Activated CD8-positive, alpha-beta memory T cell treated with anti-CD3 and anti-CD28 coated beads for 36 hours (primary cell): ENCODE data around the gene CCT2. TPM values are rescaled to one million over a fixed set of nuclear protein-coding genes. Genes with fewer than 3 reads are reported as not detected.

Experiments used
- CTCF ChIA-PET: fragments of 350-600 bp; sonication (Branson Sonifier 250); formaldehyde crosslinking; loops from one replicate; lab custom pipeline; 2021; ENCODE audit warnings: antibody characterized with exemption; lab: Charles Lee
- POLR2A ChIA-PET: fragments of 350-600 bp; sonication (Branson Sonifier 250); formaldehyde crosslinking; loops from one replicate; lab custom pipeline; 2021; ENCODE audit warnings: antibody characterized with exemption; lab: Charles Lee
- total RNA-seq, 2 experiments: library from RNA; stranded (reverse); gene quantifications; one replicate each; pipeline ENCODE4 v1.2.3, GENCODE V29; 2021

The CCT2 gene
- total RNA-seq: 100 to 1,000 TPM; 449 to 452 TPM

DNA sequence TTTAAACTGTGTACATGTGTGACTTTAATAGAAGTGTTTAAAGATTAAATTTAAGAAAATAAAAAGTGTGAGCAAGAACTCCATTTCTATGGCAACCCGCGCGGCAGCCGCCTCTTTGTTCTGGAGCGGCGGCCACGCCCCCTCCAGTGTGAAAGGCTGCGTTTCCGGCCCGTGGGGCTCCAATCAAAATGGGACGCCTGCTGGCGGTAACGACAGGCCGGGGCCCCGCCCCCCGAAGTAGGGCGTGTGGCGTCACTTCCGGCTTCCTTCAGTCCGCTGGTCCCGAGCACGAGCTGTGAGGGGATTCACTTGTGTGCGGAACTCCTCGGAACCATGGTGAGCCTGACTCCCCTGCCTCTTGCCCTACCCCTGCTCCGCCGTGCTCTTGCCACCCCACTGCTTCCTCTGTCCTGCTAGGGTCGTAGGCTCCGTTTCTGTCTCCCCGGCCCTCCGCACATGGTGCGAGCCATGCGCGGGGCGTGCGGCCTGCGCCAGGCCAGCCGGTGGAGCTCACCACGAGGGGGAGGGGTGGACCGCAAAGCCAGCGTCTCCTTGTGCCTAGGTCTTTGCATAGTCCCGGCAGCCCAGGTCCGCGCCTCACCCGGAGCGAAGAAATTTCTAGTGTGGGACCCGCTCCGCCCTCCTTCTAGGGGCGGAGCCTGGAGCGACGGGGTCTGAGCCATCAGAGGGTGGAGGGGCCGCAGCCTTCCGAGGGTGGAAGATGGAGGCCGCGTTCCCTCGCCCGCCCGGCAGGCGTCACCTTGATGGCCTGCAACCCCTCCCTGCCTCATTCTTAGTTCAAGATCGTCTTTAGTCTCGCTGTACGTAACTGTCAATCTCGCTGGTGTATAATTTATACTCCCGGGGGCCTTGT lies at the start of gene CCT2:
TSS of gene CCT2 (plus strand) at position 271 of the 874 bp plus-strand sequence. CDS start at position 334, 63 bp downstream.
- POLR2A ChIA-PET: interaction anchor here (0.5 to 1.2 kb wide), 5 partner anchors 15 to 370 kb away, joined by 3 to 5 read pairs (median 3); no protein-coding TSS in a partner anchor
- CTCF ChIA-PET: interaction anchor here (0.6 to 1.4 kb wide), 4 partner anchors 115 to 416 kb away, joined by 3 to 5 read pairs (median 4); partner anchors contain the start of gene FRS2

DNA sequence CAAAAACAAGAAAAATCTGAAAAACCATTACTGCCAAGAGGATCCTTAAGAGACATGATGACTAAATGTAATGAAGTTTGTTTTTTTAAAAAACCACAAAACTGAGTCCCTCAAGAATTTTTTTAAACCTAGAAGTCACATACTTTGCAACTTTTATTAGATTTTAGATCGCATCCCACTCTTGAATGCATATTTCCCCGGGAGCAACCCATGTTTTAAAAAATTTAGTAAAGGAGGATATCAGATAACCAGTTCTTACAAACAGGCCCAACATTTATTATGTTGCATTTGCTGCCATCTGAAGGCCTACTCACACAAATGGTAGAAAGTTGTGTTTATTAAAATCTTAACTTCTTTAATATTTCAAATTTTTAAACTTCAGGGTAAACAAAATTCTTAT lies 44.3 kb upstream of the CCT2 start:
- ChIA-PET POLR2A (no interaction called here), CTCF (no interaction called here)

DNA sequence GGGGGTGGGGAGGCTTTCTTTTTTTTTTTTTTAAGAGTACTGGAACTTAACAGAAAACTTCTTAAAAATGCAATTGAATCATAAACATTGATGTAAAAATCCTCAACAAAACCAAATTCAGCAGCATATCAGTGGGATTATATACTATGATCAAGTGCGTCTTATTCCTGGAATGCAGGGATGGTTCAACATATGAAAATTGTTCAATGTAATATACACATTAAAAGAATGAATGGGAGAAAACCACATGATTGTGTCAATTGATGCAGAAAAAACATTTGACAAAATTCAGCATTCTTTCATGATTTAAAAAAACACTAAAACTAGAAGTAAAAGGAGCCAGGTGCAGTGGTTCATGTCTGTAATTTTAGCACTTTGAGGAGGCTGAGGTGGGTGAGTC lies 41.2 kb upstream of the CCT2 start:
- ChIA-PET CTCF (interaction anchor here (0.6 kb wide), 1 partner anchor 18 kb away, joined by 3 read pairs; no protein-coding TSS in a partner anchor), POLR2A (no interaction called here)

DNA sequence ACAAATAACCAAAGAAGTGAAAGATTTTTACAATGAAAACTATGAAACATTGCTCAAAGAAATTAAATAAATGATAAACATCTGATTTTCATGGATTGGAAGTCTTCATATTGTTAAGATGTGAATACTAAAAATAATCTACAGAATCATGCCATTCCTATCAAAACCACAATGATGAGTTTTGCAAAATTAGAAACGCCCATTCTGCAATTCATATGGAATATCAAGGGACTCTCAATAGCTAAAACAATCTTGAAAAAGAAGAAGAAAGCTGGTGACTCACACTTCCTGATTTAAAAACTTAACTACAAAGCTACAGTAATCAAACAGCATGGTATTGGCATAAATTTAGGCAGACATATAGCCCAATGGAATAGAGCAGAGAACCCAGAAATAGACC lies 40.2 kb upstream of the CCT2 start:
- POLR2A ChIA-PET: no interaction called here
- CTCF ChIA-PET: no interaction called here

DNA sequence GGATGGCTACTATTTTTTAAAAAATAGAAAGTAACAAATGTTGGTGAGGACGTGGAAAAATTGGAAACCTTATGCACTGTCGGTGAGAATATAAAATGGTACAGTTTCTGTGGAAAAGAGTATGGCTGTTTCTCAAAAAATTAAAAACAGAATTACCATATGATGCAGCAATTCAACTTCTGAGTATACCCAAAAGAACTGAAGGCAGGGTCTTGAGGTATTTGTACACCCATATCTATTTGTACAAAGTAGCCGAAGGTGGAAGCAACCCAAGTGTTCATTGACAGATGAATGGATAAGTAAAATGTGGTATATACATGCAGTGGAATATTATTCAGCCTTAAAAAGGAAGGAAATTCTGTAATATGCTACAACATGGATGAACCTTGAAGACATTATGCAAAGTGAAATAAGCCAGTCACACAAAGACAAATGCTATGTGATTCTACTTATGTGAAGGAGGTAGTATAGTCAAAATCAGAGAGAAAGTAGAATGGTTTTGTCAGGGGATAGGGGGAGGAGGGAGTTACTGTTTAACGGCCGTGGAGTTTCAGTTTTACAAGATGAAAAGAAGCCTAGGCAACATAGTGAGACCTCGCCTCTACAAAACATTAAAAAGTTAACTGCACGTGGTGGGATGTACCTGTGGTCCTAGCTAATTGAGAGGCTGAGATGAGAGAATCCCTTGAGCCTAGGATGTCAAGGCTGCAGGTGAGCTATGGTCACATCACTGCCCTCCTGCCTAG lies 38.4 kb upstream of the CCT2 start:
- POLR2A ChIA-PET: interaction anchor here (0.6 kb wide), 1 partner anchor 97 kb away, joined by 3 read pairs; no protein-coding TSS in a partner anchor
- CTCF ChIA-PET: no interaction called here

DNA sequence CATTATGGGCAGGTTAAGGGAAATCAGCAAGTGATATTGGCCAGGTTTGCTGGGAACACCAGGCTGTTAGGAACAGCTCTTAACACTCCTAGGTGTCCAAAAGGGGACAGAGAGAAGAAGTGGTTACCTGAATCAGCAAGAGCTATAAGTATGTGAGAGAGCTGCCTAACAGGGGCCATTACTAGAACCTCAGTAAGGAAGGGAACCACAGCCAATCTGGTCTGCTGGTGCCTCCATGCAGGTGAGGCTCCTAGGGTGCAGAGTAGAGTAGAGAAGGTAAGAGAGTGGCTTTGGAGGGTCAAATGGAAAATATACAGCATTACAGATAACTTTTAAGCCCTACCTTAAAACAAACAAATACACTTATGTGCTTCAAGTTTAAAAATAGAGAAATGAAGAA lies 36.6 kb upstream of the CCT2 start:
- POLR2A ChIA-PET: no interaction called here
- CTCF ChIA-PET: interaction anchor here (0.5 kb wide), 1 partner anchor 400 kb away, joined by 3 read pairs; no protein-coding TSS in a partner anchor

DNA sequence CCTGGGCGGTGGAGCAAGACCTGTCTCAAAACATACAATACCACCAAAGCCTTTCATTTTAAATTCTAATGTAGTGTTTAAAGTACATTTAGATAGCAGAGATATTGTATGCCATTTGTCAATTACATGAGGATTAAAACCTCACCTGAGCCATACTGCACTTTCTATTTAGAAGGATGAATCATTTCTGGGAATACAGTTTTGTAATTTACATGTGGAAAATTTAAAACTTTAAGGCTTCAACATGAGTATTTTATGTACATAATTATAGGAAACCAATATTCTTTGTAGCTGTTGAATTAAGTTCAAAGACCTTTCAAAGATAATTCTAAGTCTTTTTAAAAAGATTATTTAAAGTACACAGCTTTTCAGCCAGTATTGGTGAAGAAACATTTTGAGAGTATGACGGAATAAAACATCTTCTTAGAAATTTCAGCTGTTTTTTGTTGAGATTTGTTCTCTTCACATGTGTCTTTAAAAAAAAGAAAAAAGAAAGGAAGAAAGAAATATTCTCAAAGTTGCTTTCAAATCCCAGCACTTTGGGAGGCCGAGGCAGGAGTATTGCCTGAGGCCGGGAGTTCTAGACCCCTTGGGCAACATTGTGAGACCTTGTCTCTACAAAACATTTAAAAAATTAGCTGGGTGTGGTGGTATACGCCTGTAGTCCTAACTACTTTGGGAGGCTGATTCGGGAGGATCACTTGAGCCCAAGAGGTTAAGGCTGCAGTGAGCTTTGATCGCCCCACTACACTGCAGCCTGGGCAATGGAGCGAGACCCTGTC lies 34.5 kb upstream of the CCT2 start:
- ChIA-PET CTCF (no interaction called here), POLR2A (no interaction called here)

DNA sequence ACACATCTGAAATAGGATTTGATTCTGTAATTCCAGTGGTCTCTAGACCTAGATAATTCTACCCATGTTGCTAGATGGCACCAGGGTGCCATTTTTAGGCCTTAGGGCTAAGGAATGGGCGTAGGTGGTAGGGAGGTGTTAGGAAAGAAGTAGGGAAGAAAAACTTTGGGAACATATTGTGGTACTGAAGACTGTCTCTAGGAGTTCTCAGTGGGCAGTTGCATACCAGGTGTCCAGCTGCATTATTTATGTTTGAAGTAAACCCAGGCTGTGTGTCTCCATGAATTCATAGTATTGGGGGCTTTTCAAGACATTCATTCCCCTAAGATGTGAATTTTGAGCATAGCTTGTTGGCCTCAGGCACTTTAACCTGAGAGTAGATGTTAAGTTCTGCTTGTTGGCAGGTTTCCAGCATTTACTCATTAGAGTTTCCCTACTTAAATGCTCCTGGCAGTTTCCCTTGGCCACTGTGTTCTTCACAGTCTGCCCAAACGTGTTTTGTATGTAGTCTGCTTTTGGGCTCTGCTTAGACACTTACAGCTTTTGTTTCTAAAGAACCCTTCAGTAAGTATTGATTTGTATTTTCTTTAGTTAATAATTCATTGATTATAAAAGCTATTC lies 31.5 kb upstream of the CCT2 start:
- CTCF ChIA-PET: interaction anchor here (0.7 kb wide), 1 partner anchor 95 kb away, joined by 3 read pairs; no protein-coding TSS in a partner anchor
- POLR2A ChIA-PET: no interaction called here

DNA sequence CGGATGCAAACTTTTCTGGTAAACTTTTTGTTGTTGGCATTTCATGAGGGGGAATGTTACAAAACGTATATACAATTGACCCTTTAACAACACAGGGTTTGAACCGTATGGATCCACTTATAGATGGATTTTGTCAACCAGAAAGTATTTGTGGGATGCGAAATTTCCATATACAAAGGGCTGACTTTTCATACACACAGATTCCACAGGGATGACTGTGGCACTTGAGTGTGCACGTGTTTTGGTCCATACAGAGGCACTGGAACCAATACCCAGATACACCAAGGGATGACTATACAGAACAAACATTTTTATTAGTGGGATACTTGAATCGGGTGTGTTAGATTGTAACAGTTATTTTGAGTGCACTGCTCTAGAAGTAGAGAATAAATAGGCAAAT lies 29.8 kb upstream of the CCT2 start:
- POLR2A ChIA-PET: no interaction called here
- CTCF ChIA-PET: interaction anchor here (1.2 kb wide), 1 partner anchor 38 kb away, joined by 3 read pairs; no protein-coding TSS in a partner anchor

DNA sequence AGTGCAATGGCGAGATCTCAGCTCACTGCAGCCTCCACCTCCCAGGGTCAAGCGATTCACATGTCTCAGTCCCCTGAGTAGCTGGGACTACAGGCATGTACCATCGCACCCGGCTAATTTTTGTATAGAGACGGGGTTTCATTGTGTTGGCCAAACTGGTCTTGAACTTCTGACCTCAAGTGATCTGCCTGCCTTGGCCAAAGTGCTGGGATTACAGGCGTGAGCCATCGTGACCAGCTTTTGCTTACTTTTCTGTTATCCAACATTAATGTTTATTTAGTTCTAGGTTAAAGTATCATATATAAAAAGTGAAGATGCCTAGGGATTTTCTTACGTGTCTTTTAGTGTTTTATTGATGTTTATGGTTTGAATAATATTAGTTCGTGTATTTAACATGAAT lies 28.9 kb upstream of the CCT2 start:
- CTCF ChIA-PET: no interaction called here
- POLR2A ChIA-PET: no interaction called here

DNA sequence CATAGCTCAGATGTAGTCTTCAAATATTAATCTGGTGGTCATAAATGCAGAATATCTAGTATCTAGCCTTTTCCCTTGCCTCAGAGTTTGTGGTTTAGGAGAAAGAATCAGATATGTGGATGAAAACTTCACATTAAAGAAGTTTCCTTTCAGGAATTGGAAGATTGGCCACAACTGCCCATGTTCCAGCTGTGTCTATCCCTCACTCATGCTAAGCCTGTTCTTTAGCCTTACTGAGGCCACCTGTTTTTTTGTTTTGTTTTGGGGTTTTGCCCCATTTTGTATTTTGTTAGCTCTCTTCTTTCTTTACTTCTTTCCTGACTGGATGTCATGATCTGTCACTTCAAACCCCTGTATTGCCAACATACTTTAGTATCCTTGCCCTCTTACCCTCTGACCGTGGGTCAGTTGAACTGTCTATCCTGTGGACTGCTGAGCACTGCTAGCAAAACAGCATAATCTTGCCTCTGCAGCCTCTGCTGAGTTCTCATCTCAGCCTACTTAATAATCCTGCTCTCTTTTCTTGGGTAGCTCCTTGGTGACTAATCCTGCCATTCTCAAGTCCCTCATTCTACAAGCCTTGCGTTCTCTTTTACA lies 22.0 kb upstream of the CCT2 start:
- CTCF ChIA-PET: interaction anchor here (0.6 to 1.0 kb wide), 2 partner anchors 93 to 206 kb away, joined by 3 to 4 read pairs; partner anchors contain the start of gene FRS2
- POLR2A ChIA-PET: no interaction called here

DNA sequence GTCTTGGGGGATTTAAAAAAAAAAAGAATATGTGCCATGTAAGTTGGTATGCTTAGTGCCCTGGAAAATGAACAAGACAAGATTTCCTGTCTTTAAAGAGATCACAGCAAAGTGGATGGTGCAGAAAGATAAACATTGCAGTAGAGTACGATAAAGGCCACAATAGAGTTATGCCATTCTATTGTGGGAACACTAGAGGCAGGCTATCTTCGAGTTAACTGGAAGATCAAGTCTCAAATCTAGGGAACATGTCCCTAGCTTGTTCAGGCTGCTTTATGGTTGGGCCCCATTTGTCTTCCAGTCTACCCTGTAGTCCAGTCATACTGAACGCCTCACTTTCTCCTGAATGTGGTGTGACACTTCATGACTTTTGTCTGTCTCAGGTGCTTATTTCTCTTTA lies 18.7 kb upstream of the CCT2 start:
- CTCF ChIA-PET: interaction anchor here (7.2 kb wide), 1 partner anchor 209 kb away, joined by 41 read pairs; no protein-coding TSS in a partner anchor
- POLR2A ChIA-PET: no interaction called here

DNA sequence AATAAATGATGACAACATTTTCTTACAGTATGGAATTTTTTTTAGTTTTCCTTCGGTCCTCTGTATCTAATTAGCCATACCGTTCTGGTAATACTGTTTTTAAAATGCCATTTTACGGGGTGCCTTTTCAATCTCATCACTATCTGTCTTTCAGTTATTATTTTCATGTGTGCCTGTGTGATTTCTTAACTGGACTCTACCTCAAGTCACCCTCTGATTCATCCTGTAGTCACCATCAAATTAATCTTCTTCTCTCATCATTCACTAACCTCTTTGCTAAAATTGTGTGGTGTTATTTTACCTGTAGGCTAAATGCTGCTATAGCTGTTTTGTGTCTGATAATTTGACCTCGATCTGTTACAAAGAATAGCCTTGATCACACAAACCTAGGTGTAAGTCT lies 16.0 kb upstream of the CCT2 start:
- POLR2A ChIA-PET: no interaction called here

DNA sequence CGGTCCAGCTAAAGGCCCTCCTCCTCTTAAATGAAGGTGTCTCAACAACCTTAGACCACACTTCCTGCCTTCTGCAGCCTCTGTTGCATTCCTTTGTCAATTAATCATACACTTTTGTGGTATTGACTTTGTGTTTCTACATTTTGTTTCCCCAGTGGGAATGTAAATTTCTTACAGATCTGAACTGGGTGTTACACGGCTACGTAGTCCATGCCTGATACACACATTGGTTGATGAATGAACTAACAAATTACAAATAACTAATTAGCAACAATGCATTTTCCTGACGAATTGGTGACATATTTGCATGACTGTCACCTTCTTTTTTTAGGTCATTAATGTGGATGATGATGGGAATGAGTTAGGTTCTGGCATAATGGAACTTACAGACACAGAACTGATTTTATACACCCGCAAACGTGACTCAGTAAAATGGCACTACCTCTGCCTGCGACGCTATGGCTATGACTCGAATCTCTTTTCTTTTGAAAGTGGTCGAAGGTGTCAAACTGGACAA lies 15.2 kb upstream of the CCT2 start:
- ChIA-PET CTCF (interaction anchor here (0.7 to 7.2 kb wide), 6 partner anchors 12 to 212 kb away, joined by 3 to 41 read pairs (median 4); no protein-coding TSS in a partner anchor), POLR2A (no interaction called here)

More for the DNA sequence above, 16.0 kb upstream of the CCT2 start:
- CTCF ChIA-PET: interaction anchor here (0.7 to 7.2 kb wide), 2 partner anchors 93 to 211 kb away, joined by 3 to 41 read pairs; no protein-coding TSS in a partner anchor

DNA sequence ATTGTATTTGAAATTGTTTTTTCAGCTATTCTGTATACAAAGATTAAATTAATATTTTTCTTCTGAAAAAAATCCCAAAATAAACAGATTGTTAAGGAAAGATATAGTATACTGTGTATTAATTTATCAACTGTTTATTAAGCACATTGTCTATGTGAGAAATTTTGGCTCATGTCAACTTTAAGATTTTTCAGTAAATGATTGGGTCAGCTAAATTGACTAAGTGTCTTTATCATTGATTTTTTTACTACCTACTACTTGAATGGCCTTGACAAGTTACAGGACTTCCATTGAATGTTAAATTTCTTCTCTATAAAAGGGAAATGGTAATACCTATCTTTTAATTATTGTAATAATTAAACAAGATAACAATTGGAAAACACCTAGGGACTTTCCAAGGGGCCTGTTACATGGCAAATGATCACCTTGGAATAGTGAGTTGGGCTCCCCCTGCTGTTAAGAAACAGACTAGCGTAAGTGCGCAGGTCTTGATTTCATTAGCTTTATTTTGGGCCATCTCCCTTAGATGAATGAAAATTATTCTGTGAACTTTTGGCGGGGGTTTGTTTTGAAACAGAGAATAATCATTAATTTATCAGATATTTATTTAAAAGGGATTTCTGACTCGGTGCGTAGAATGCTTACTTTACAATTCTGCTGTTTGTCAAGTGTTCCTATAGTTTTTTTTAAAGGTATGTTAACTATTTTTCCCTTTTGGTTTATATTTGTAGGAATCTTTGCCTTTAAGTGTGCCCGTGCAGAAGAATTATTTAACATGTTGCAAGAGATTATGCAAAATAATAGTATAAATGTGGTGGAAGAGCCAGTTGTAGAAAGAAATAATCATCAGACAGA lies 14.5 kb upstream of the CCT2 start:
- ChIA-PET CTCF (interaction anchor here (0.6 to 7.2 kb wide), 10 partner anchors 11 to 415 kb away, joined by 3 to 41 read pairs (median 4); partner anchors contain the start of gene FRS2), POLR2A (no interaction called here)

DNA sequence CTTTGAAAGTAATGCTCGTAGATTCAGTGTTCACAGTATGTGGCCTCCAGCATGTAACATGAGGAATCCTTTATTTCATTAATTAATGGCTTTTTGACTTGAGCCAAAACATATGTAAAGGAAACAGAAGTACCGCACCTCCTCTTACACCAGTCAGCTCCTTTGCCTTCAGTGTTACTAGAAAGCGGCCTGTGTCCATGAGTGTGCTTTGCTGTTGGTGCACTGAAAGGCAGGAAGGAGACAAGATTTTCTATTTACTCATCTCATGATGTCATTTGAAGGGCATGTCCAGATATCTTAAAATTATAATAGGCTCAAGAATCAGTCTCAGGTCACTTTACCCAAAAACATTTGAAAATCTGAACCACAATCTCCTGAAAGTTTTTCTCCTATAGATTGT lies 9.9 kb upstream of the CCT2 start:
- POLR2A ChIA-PET: no interaction called here
- CTCF ChIA-PET: interaction anchor here (1.1 kb wide), 1 partner anchor 218 kb away, joined by 8 read pairs; no protein-coding TSS in a partner anchor

DNA sequence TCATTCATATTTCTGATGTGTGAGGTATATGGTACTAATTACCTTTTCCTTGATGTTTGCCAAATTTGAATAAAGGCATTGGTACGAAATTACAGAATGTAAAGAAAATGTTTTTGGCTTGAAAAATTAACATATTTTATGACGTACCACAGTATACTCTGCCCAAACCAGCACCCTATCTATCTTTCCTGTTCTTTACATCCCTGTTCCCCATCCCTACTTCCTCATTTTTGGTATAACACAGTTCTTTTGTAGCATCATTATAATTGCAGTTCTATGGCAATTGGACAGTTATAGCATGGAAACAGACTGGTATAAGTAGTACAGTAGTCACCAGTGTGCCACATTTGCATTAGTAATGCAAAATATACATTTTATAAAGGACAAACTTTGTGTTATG lies 7.0 kb upstream of the CCT2 start:
- CTCF ChIA-PET: no interaction called here
- POLR2A ChIA-PET: no interaction called here
